Measurements from ENCODE around the gene SRD5A1. TPM values are rescaled to one million over a fixed set of nuclear protein-coding genes. Genes with fewer than 3 reads are reported as not detected.
A peak's percentile ranks its signal among the peaks of the same experiment; 100 is the strongest.

The SRD5A1 gene
- total RNA-seq, 1 donor from 2014 or later, result 14.8 TPM

GRCh38 chr5:6636293-6636692 lies 3.1 kb downstream of the SRD5A1 start:
- CTCF ChIA-PET, result interaction anchor here (1.2 kb wide), 1 partner anchor 109 kb away, joined by 4 read pairs; no protein-coding TSS in a partner anchor
- POLR2A ChIA-PET, result no interaction called here
- no peak for DNase-seq
- Mint-ChIP-seq H3K9me3 (no peaks in the 10 kb centered on the region), H3K4me1 (peaks cover 23% of the 10 kb centered on the region), H3K4me3 (no peak overlapping the region), H3K27me3 (no peaks in the 10 kb centered on the region), H3K27ac (no peak overlapping the region), H3K36me3 (ENCODE audit: low read depth) (peaks cover 14% of the 10 kb centered on the region)
- ATAC-seq (ENCODE audit: low read depth), result no peak
- TF ChIP-seq CTCF (IDR thresholded peaks at IDR 0.05), result no peak
- intact Hi-C loops (cut with micrococcal nuclease), result no loop called here

GRCh38 chr5:6637022-6637421 lies 3.8 kb downstream of the SRD5A1 start:
- H3K27me3 Mint-ChIP-seq, result no peaks in the 10 kb centered on the region
- peaks cover 11% of the 10 kb centered on the region for H3K36me3 Mint-ChIP-seq (ENCODE audit: low read depth)
- TF ChIP-seq CTCF (IDR thresholded peaks at IDR 0.05), result no peak
- peaks cover 16% of the 10 kb centered on the region for H3K4me1 Mint-ChIP-seq
- ATAC-seq (ENCODE audit: low read depth) (no peak), DNase-seq (no peak)
- no peaks in the 10 kb centered on the region for H3K9me3 Mint-ChIP-seq
- H3K27ac Mint-ChIP-seq, result no peak overlapping the region
- ChIA-PET POLR2A (no interaction called here), CTCF (no interaction called here)
- peak overlapping the region; percentile 28 for H3K4me3 Mint-ChIP-seq
- intact Hi-C loops (cut with micrococcal nuclease), result no loop called here

GRCh38 chr5:6637590-6637989 lies 4.3 kb downstream of the SRD5A1 start:
- no peak overlapping the region for H3K4me3 Mint-ChIP-seq
- ATAC-seq (ENCODE audit: low read depth) (no peak), DNase-seq (no peak)
- peaks cover 7% of the 10 kb centered on the region for H3K36me3 Mint-ChIP-seq (ENCODE audit: low read depth)
- H3K4me1 Mint-ChIP-seq, result peaks cover 11% of the 10 kb centered on the region
- H3K27ac Mint-ChIP-seq, result no peak overlapping the region
- intact Hi-C loops (cut with micrococcal nuclease), result no loop called here
- H3K27me3 Mint-ChIP-seq, result no peaks in the 10 kb centered on the region
- no peaks in the 10 kb centered on the region for H3K9me3 Mint-ChIP-seq
- ChIA-PET CTCF (no interaction called here), POLR2A (no interaction called here)
- no peak for TF ChIP-seq CTCF (IDR thresholded peaks at IDR 0.05)

DNA sequence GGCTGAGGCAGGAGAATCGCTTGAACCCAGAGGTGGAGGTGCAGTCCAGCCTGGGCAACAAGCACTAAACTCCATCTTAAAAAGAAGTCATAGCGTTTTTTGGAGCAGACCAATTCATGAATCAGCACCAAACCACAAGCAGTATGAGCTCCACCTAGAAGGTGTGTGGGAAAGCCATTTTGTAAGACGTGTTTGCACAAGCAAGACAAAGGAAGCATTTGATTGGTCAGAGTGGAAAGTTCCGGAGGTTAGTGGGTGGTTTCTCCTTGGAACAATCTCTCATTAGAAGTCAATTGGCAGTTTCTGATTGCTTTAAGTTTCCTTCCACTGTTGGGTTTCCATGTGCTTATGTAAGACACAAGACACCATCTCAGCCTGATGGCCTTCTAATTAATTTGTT lies 5.0 kb downstream of the SRD5A1 start:
- CTCF ChIA-PET, result no interaction called here

DNA sequence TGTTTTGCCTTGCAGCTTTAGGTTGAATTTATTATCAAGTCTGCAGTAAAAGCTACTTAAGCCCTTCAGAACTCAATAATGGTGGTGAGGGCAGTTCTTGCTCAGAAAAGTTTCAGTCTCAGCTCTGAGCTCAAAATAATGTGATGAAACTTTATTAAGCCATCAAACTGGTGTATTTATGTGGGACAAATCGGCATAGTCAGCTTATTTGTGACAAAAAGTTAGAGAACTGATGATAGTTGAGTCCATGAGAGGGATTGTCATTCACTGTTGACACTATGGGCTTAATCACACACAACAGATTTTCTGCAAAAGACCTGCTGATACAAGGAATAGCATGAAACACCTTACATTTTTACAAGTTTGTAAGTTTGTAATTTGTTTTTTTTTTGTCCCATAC lies 9.4 kb downstream of the SRD5A1 start:
- ChIA-PET CTCF (no interaction called here), POLR2A (no interaction called here)
- H3K4me1 Mint-ChIP-seq, result no peaks in the 10 kb centered on the region
- no peak overlapping the region for H3K27ac Mint-ChIP-seq
- H3K36me3 Mint-ChIP-seq (ENCODE audit: low read depth), result peaks cover 14% of the 10 kb centered on the region
- intact Hi-C loops (cut with micrococcal nuclease), result no loop called here
- H3K4me3 Mint-ChIP-seq, result no peak overlapping the region
- DNase-seq (no peak), ATAC-seq (ENCODE audit: low read depth) (no peak)
- no peak for TF ChIP-seq CTCF (IDR thresholded peaks at IDR 0.05)
- no peaks in the 10 kb centered on the region for H3K27me3 Mint-ChIP-seq
- peaks cover 2% of the 10 kb centered on the region for H3K9me3 Mint-ChIP-seq

More for the DNA sequence above, 5.0 kb downstream of the SRD5A1 start:
- POLR2A ChIA-PET, result no interaction called here
- Mint-ChIP-seq H3K27ac (no peak overlapping the region), H3K4me3 (no peak overlapping the region), H3K36me3 (ENCODE audit: low read depth) (peaks cover 4% of the 10 kb centered on the region), H3K4me1 (peaks cover 8% of the 10 kb centered on the region), H3K27me3 (no peaks in the 10 kb centered on the region), H3K9me3 (no peaks in the 10 kb centered on the region)
- intact Hi-C loops (cut with micrococcal nuclease), result no loop called here
- TF ChIP-seq CTCF (IDR thresholded peaks at IDR 0.05), result no peak
- no peak for DNase-seq
- ATAC-seq (ENCODE audit: low read depth), result no peak
